HT1080 (cell line): ENCODE results near the gene KCNIP3. TPM values are rescaled to one million over a fixed set of nuclear protein-coding genes. Genes with fewer than 3 reads are reported as not detected.
A peak's percentile ranks its signal among the peaks of the same experiment; 100 is the strongest.

Source experiments
- DNase-seq: peaks from one replicate; pipeline ENCODE4 v3.0.0-alpha.2; 2015; ENCODE audit warnings: low read depth
- total RNA-seq: library from RNA; depleted of rRNA; stranded (reverse); fragments of >200 nt; shearing (Covaris generic); gene quantifications from 2 replicates; pipeline ENCODE4 v1.2.3, GENCODE V29; 2014

Gene KCNIP3
- total RNA-seq, 1 experiment from 2014 or later = 0.71 TPM

DNA sequence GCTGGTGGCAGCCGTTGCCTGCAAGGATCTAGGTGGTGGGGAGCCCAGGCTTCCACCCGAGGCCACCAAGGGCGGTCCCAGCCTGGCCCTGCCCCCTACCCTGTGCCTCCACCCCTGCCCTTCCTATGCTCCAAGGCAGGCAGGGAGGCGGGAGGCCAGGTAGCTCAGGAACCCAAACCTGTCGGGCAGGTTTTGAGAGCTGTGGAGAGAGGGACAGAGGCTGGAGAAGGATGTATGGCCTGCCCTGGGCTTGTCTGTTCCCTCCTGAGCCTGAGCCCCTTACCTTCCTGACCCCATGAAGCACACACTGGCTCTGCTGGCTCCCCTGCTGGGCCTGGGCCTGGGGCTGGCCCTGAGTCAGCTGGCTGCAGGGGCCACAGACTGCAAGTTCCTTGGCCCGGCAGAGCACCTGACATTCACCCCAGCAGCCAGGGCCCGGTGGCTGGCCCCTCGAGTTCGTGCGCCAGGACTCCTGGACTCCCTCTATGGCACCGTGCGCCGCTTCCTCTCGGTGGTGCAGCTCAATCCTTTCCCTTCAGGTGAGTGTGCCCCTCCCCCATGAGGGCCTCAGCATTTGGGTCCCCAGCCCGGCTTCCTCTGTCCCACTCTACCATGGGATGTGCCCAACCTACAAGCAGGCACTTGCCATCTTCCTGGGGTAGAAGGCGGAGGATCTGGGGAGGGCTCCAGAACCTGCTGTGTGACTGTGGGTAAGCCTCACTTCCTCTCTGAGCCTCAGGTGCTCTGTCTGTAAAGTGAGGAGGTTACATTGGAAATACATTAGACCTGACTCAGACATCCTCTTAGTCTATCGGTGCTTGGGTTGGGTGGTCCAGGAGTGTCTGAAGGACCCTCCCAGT, 22.6 kb upstream of the KCNIP3 start, which contains the start of gene PROM2:
Gene PROM2 (plus strand): TSS at position 159 of the 860 bp plus-strand sequence. CDS start 137 bp downstream, at position 296.
- DNase-seq = no peak

DNA sequence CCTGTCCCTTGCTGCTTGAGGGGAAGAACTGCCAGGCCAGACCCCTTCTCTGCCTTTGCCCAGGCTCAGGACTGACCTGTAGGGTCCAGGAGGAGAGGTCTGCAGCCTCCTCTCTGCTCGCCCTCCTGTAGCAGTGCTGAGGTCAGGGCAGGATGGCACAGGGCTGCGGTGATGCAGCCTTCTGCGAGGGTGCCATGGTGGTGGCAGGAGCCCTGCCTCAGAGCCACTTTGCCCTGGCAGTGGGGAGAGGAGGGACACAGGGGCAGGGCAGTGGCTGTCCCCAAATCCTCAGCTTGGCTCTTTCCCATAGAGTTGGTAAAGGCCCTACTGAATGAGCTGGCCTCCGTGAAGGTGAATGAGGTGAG, 22.0 kb upstream of the KCNIP3 start:
- no peak for DNase-seq

DNA sequence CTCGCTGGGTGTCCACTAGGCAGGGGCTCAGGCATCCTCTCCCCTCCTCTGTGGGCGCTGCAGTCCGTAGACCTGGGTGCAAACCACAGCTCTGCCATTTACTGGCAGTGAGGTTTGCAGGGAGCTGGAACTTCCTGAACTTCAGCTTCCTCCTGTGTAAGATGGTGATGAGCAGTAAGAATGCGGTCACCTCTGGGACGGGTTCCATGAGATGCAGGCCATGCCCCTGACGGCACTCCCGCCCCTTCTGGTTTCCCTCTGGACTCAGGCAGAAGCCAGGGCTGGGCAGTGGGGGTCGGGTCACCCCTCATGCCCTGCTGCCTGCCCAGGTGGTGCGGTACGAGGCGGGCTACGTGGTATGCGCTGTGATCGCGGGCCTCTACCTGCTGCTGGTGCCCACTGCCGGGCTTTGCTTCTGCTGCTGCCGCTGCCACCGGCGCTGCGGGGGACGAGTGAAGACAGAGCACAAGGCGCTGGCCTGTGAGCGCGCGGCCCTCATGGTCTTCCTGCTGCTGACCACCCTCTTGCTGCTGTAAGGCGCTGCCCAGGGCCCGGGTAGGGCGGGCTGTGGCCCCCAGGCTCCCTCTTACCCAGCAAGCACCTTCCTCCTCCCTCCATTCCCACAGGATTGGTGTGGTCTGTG, 21.4 kb upstream of the KCNIP3 start:
- no peak for DNase-seq

DNA sequence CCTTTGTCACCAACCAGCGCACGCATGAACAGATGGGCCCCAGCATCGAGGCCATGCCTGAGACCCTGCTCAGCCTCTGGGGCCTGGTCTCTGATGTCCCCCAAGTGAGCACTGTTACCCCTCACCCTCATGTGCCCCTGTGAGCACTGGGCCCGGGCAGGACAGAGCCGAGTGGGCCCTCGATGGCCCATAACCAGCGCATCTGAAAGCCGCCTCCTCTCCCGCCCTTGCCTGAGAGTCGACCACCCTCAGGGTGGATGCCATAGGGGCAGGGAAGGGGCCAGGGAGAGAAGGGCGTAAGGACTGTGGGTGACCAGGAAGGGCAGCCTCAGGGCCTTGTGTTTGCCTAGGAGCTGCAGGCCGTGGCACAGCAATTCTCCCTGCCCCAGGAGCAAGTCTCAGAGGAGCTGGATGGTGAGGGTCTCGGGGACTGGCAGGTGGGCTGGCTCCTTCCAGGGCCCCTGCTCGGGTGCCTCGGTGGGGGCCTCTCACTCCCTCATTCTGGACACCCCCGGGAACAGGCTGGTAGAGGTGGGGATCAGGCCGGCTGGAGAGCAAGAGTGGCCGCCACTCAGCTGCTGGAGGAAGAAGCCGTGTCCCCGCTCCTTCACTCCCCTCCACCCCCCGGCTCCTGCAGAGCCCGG, 20.8 kb upstream of the KCNIP3 start:
- no peak for DNase-seq

DNA sequence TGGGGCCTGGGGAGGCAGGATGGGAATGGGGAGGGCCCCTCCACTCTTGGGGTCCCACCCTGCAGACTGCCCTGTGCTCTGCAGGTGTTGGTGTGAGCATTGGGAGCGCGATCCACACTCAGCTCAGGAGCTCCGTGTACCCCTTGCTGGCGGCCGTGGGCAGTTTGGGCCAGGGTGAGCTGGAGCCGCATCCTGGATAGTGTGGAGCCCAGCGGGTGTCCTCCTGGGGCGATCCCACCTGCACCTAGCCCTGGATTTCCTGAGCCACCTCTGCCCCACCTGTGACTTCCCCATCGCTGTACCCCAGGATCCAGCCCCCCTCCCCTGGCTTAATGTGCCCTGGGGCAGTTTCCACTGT, 20.3 kb upstream of the KCNIP3 start:
- no peak for DNase-seq

DNA sequence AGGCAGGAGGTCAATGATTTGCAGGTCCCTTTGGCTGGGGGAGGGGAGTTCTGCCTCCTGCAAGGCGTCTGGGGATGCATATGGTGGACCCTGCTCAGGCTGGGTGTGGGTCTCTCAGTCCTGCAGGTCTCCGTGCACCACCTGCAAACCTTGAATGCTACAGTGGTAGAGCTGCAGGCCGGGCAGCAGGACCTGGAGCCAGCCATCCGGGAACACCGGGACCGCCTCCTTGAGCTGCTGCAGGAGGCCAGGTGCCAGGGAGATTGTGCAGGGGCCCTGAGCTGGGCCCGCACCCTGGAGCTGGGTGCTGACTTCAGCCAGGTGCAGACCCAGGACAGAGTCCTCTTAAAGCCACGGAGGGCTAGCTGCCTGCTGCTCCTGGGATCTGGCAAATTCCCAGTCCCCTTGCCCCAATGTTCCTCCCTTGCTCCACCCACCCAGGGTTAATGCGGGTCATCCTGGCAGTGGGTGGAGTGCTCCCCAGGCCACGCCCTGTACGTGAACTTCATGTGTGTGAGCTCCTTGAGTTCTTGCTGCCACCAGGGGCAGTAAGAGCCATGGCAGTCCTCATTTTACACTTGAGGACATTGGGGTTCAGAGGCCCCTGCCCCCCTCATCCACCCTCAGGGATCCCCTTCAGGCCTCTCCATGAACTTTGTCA, 19.8 kb upstream of the KCNIP3 start:
- DNase-seq = no peak

DNA sequence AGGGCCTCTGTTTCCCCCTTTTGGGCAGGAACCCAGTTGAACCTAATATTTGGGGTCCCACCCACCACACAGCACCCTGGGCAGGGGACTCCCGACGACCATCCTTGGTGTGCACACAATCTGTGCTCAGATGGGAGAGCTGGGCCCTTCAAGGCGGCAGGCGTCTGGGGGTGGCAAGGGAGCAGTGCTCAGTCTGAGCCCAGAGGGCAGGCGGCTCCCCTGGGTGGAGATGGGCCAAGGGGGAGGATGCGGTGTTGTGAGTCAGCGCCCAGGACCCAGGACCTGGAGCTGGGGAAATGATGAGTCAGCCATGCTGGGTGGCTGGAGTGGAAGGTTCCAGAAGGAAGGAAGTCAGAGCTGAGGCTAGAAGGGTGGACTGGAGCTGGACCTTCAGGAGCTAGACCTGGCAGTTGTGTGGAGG, 19.1 kb upstream of the KCNIP3 start:
- DNase-seq = peak; percentile 73

DNA sequence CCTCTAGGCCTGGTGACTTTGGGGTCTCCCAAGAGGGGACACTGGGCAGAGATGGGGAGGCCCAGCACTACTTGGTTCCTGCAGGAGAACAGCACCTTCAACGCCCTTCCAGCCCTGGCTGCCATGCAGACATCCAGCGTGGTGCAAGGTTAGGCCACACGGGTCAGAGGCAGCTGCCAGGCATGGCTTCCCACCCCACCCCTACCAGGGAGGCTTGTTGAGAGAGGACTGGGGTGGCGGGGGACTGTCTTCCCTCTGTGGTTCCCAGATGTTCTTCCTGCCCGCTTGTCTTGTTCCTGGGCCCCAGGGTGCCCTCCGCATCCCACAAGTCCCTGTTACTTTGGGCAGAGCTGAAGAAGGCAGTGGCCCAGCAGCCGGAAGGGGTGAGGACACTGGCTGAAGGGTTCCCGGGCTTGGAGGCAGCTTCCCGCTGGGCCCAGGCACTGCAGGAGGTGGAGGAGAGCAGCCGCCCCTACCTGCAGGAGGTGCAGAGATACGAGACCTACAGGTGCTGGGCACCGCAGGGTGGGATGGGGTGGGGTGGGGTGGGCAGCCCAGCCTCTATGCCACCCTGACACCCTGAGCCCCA, 18.4 kb upstream of the KCNIP3 start:
- DNase-seq = no peak

DNA sequence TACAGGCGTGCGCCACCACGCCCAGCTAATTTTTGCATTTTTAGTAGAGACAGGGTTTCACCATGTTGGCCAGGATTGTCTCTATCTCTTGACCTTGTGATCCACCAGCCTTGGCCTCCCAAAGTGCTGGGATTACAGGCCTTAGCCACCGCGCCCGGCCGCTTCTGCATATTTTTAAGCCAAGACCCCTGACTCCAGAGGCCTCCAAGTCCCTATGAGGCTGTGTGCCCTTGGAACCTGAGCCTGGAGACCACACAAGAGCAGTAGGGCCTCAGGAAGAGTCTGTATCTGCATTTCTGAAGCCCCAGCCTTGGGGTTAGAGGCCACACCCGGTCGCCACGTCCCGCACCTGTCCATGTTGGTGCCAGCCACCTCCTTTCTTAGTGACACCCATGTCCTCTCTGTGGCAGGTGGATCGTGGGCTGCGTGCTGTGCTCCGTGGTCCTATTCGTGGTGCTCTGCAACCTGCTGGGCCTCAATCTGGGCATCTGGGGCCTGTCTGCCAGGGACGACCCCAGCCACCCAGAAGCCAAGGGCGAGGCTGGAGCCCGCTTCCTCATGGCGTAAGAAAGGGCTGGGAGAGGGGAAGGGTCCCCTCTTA, 17.6 kb upstream of the KCNIP3 start:
- DNase-seq = no peak

DNA sequence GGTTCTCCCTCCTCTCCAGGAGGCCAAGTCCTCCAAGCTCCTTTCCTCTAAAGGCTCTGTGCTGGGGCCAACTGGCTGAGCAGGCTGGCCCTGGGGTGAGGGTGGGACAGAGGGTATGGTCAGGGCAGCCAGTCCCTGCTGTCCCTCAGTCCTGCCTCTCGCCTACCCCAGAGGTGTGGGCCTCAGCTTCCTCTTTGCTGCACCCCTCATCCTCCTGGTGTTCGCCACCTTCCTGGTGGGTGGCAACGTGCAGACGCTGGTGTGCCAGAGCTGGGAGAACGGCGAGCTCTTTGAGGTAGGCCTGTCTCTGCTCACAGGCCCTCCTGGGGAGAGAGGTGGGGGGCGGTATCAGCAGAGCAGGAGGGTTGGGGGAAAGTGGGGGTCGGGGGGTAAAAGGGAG, 16.1 kb upstream of the KCNIP3 start:
- no peak for DNase-seq

DNA sequence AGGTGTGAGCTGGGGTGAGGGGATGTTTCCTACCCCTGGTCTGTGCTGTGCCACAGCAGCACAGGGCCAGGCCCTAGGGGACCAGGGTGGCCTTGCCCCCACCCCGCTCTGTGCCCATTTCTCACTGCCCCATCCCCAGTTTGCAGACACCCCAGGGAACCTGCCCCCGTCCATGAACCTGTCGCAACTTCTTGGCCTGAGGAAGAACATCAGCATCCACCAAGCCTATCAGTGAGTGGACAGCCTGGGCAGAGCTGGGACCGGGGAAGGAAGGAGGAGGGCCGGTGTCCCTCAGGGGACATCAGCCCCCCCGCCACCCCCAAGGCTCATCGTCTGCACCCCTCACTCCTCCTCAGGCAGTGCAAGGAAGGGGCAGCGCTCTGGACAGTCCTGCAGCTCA, 15.4 kb upstream of the KCNIP3 start:
- DNase-seq = no peak

DNA sequence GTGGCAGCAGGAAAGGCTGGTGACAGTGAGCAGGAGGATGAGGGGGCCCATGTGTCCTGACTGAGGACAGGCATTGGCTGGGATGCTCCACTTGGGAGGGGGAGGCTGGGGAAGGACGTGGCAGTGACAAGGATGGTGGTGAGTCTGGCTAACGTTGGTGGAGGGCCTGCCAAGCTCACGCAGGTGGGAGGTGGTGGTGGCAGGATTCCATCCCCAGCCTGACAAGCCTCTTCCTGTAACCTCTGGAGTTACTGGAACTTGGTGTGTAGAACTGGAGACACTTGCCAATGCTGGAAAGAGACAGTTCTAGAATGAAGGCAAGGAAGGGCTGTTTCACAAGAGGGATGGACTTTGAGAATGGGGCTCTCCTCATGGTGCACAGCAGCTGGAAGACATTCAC, 14.7 kb upstream of the KCNIP3 start:
- no peak for DNase-seq

DNA sequence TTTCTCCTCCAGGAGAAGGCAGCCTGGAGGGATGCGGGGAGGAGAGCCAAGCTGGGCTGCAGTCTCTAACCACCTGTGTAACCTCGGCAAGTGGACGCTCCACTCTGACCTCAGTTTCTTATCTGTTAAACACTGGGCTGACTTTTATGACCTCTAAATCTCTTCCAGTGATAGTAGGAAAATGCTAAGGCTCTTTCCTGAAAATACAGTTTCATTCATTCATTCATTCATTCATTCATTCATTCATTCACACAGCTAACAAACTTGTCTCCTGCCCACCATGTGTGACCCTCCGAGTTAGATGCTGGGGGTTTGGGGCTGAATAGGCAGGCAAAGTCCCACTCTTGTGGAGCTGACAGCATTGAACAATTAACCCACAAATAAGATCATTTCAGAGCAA, 13.6 kb upstream of the KCNIP3 start:
- no peak for DNase-seq

DNA sequence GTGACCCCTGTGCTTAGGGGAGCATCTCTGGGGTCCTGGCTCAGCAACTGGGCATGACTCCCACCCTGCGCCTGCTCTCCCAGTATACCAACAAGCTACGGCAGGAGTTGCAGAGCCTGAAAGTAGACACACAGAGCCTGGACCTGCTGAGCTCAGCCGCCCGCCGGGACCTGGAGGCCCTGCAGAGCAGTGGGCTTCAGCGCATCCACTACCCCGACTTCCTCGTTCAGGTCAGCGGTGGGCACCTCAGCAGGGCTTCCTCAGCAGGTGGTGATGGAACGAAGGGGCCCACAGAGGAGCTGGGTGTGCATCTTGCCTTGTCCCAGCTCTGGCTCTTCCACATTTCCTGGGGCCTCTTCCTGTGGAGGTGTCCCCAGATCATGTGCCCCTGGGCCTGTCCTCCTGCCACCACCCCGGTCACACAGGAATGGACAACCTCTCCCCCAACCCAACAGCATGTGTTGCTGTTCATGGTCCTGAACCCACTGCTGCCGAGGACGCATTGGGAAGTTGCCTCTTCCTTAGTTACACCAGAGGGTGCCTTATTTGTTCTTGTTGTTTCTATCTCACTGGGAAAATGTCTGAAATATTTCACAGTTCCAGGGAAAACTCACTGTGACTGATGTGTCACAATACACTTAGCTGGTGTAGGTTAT, 12.1 kb upstream of the KCNIP3 start:
- DNase-seq = no peak

DNA sequence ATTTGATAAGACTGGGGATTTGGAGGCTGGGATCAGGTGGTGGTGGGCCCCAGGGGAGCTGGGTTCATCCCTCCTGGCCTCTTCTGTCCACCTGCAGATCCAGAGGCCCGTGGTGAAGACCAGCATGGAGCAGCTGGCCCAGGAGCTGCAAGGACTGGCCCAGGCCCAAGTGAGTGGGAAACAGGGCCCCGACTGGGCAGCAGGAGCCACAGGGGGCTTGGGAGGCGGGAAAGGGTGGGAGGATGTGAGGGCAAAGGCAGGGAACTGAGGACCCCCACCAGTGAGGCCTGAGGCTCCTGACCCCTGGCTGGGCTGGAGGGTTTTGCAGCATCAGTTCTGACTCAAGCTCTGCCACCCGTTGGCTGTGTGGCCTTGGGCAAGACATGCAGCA, 11.6 kb upstream of the KCNIP3 start:
- no peak for DNase-seq

DNA sequence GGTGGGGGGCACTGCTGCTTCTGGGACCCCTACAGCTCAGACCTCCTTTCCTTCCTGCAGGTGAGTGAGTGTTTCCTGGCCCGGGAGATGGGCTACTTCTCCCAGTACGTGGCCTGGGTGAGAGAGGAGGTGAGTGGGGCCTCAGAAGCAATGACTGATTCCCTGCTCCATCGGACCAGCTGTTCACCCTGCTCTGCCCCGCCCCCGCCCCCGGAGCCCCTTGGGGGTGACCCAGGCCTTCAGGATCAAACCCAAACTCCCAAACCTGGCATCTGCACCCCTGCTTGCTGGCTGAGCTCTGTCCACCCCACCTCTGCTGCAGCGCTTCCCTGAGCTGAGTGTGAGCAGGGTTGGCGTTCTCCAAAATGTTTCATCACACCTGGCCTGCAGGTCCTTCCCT, 9.8 kb upstream of the KCNIP3 start:
- DNase-seq = no peak

DNA sequence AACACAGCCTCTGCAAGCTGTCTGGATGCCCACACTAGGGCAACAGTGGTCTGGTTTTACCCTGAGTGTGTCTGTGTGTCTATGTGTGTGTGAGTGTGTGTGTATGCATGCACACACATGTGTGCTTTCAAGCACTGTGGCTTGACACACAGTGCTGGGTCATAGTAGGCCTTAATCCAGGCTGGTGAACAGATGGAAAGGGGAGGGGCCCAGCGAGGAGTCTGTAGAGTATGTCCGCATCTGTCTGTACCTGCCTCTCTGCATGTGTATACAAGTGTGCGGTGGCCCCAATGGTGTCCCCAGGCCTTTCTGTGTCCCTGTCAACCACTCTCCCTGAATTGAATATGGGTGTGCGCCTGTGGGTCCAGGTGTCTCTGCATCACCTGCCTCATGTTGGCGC, 9.3 kb upstream of the KCNIP3 start:
- no peak for DNase-seq

DNA sequence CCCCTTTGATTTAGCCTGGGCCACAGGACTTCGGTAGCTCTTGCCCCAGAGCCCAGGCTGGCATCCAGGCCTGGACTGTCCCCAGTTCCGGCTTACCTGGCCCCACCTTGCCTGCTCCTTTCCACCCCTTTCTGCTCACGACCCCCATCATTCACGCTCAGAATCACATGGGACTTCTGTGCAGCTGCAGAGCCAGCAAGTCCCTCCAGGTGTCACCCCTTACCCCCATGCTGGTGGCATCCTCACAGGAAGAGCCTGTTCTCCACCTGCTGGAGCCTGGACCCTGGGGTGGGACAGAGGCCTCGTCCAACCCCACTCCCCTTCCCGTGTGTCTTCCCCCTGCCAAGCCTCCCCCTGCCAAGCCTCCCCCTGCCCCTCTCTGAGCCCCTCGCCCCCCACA, 7.9 kb upstream of the KCNIP3 start:
- no peak for DNase-seq

DNA sequence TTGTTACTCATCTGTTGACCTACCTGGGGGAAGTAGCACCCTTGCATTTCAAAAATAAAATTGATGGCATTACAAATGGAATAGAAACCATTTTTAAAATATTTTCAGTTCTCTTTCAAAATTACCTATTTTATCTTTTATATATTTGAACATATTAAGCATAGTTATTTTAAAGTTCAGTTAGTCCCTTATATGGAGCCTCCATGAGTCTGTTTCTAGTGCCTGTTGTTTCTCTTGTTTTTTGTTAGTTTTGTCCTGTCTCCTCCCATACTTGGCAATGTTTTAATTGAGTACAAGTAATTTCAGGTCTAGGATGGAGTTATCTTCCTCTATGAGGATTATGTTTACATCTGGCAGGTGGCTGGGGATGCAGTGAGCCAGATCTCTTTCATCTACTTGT, 5.9 kb upstream of the KCNIP3 start:
- no peak for DNase-seq

DNA sequence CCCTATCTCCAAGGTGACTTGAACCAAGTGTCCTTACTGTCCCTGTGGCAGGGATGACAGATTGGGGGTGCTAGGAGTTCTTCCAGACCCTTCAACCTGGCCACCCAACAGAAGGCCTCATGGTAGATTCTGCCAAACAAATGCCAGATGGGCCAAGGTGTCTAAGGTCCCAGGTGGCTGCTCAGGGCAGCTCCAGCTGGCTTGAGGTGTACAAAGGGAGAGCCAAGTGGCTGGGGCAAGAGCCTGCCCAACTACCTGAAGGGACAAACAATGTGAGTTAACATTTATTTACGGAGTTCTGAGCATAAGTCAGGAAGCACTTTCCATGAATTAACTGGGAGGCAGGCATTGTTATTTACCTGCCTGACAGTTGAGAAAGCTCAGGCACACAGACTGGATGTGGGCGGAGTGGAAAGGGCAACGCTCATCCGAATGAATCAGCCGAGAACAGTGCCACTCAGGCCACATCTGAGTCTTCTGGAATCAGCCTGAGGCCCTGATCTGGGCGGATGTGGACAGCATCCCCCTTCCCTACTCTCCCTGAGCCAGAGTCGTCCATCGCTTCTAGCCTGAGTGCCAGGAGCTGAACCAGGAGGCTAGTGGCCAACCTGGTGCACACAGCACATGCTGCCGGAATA, 4.4 kb upstream of the KCNIP3 start:
- DNase-seq = peak; percentile 29
